Liver (tissue), 3 donors: ENCODE results near the gene TRIP13.

Source experiments
- CTCF ChIP-seq: fragments of 150-350 bp; IDR thresholded peaks from 2 replicates; pipeline ENCODE4 v1.5.1; 2017; ENCODE audit warnings: improper control_type of control experiment, low read depth, low read length; ENCODE audit not compliant: missing input control
- EGR1 ChIP-seq, 2 donors: IDR thresholded peaks; 2 replicates each; pipeline ENCODE4 v1.6.1; 2016 to 2018; ENCODE audit warnings: antibody characterized with exemption in 2 of 2, low read depth in 2 of 2
- GABPA ChIP-seq, 2 donors: IDR thresholded peaks in 1 of 2; conservative IDR thresholded peaks in 1 of 2; 2 replicates each; pipeline ENCODE4 v1.6.1; 2016; ENCODE audit warnings: antibody characterized with exemption in 2 of 2, mild to moderate bottlenecking in 1 of 2, moderate library complexity in 1 of 2
- donor health status: healthy.
- donor health status: healthy.

GRCh38 chr5:957748-958485 is 65.2 kb downstream of the TRIP13 start:
- TF ChIP-seq CTCF (no peak), GABPA (IDR thresholded peaks at IDR 0.05 in 1 of 2, conservative IDR thresholded peaks at IDR 0.05 in 1 of 2) (no peak), EGR1 (IDR thresholded peaks at IDR 0.05; ENCODE audit: low read depth in 2 of 2) (no peak)
